Measurements from ENCODE around the gene TENT4A.
A peak's percentile ranks its signal among the peaks of the same experiment; 100 is the strongest.

Gene TENT4A

GRCh38 chr5:6700685-6701355 is 12.4 kb upstream of the TENT4A start:
- DNase-seq (ENCODE audit: low spot score), result no peak

GRCh38 chr5:6701491-6701890 is 11.7 kb upstream of the TENT4A start:
- no peak for DNase-seq (ENCODE audit: low spot score)

GRCh38 chr5:6702633-6703032 is 10.6 kb upstream of the TENT4A start:
- DNase-seq (ENCODE audit: low spot score), result no peak

- no peak for DNase-seq (ENCODE audit: low spot score)
Observed at GRCh38 chr5:6703806-6704205, 9.4 kb upstream of the TENT4A start.

- no peak for DNase-seq (ENCODE audit: low spot score)
Observed at GRCh38 chr5:6704361-6704851, 8.8 kb upstream of the TENT4A start.

- DNase-seq (ENCODE audit: low spot score), result no peak
Observed at GRCh38 chr5:6705088-6705487, 8.1 kb upstream of the TENT4A start.

- no peak for DNase-seq (ENCODE audit: low spot score)
Observed at GRCh38 chr5:6705959-6706358, 7.3 kb upstream of the TENT4A start.

- DNase-seq (ENCODE audit: low spot score), result no peak
Observed at GRCh38 chr5:6707852-6708251, 5.4 kb upstream of the TENT4A start.

GRCh38 chr5:6708814-6709213 is 4.4 kb upstream of the TENT4A start:
- no peak for DNase-seq (ENCODE audit: low spot score)

GRCh38 chr5:6710070-6710469 is 3.2 kb upstream of the TENT4A start:
- DNase-seq (ENCODE audit: low spot score), result no peak

GRCh38 chr5:6710551-6711318 is 2.5 kb upstream of the TENT4A start:
- DNase-seq (ENCODE audit: low spot score), result no peak

GRCh38 chr5:6711409-6712141 is 1.7 kb upstream of the TENT4A start:
- DNase-seq (ENCODE audit: low spot score), result no peak

GRCh38 chr5:6712142-6712576 is 1.1 kb upstream of the TENT4A start:
- peak; percentile 38 for DNase-seq (ENCODE audit: low spot score)

- DNase-seq (ENCODE audit: low spot score), result peak; percentile 72
Observed at GRCh38 chr5:6712577-6713273, 507 bp upstream of the TENT4A start.

GRCh38 chr5:6714226-6715041 is 1.2 kb downstream of the TENT4A start:
- peak; percentile 20 for DNase-seq (ENCODE audit: low spot score)

GRCh38 chr5:6715271-6715670 is 2.0 kb downstream of the TENT4A start:
- no peak for DNase-seq (ENCODE audit: low spot score)

GRCh38 chr5:6715758-6716628 is 2.8 kb downstream of the TENT4A start:
- DNase-seq (ENCODE audit: low spot score), result no peak

GRCh38 chr5:6716629-6717149 is 3.5 kb downstream of the TENT4A start:
- no peak for DNase-seq (ENCODE audit: low spot score)

- DNase-seq (ENCODE audit: low spot score), result no peak
Observed at GRCh38 chr5:6717247-6717646, 4.0 kb downstream of the TENT4A start.

- no peak for DNase-seq (ENCODE audit: low spot score)
Observed at GRCh38 chr5:6717687-6718086, 4.5 kb downstream of the TENT4A start.
